Gastroesophageal sphincter (tissue), 3 donors: ENCODE results near the gene MBL2.

ENCODE experiments used
- EP300 ChIP-seq: sonication (generic); formaldehyde crosslinking; IDR thresholded peaks from one replicate; pipeline ENCODE4 v1.6.1; 2017; ENCODE audit warnings: antibody characterized with exemption, mild to moderate bottlenecking
- POLR2A ChIP-seq, 2 donors: fragments of 450-650 bp; IDR thresholded peaks; one replicate each; pipeline ENCODE4 v1.6.1; 2017; ENCODE audit warnings: antibody characterized with exemption in 2 of 2, mild to moderate bottlenecking in 2 of 2, moderate library complexity in 1 of 2
- POLR2AphosphoS5 ChIP-seq: sonication (generic); formaldehyde crosslinking; IDR thresholded peaks from one replicate; pipeline ENCODE4 v1.6.1; 2017; ENCODE audit warnings: antibody characterized with exemption
- TF ChIP-seq, protein P1 (sequence below), 4 experiments: fragments of 200-600 bp in 2 of 4; fragments of 450-650 bp in 2 of 4; sonication (generic) in 1 of 4; IDR thresholded peaks; one replicate each; pipeline ENCODE4 v1.5.1; 2017 to 2019; ENCODE audit warnings: antibody characterized with exemption in 4 of 4, mild to moderate bottlenecking in 2 of 4, moderate library complexity in 2 of 4

DNA sequence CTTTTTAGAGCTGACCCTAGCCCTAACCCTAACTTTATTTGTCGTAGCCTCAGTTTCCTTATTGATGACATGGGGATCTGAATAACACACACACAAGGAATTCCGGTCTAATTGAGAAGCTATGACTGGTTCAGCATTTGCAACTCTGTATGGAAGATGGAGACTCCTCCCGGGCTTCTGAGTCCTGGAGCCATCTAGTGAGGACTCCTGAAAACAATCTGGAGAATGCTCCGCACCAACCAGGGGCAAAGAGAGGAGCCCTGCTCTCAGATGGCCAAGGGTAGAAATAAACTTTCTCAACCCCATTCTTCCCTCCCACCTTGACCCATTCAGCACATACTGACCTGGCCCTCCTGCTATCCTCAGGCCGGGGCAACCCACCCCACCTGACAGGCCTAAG lies 26.4 kb downstream of the MBL2 start:
- TF ChIP-seq, protein P1, sequence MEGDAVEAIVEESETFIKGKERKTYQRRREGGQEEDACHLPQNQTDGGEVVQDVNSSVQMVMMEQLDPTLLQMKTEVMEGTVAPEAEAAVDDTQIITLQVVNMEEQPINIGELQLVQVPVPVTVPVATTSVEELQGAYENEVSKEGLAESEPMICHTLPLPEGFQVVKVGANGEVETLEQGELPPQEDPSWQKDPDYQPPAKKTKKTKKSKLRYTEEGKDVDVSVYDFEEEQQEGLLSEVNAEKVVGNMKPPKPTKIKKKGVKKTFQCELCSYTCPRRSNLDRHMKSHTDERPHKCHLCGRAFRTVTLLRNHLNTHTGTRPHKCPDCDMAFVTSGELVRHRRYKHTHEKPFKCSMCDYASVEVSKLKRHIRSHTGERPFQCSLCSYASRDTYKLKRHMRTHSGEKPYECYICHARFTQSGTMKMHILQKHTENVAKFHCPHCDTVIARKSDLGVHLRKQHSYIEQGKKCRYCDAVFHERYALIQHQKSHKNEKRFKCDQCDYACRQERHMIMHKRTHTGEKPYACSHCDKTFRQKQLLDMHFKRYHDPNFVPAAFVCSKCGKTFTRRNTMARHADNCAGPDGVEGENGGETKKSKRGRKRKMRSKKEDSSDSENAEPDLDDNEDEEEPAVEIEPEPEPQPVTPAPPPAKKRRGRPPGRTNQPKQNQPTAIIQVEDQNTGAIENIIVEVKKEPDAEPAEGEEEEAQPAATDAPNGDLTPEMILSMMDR (IDR thresholded peaks at IDR 0.05): no peak
- TF ChIP-seq POLR2A (IDR thresholded peaks at IDR 0.05): no peak
- TF ChIP-seq POLR2AphosphoS5: no peak
- no peak for TF ChIP-seq EP300
